Activated gamma-delta T cell (primary cell): ENCODE results near the gene RASL11B.

Experiments used
- DNase-seq: peaks from one replicate; lab custom pipeline; 2025; lab: John Stamatoyannopoulos, UW

The RASL11B gene

GRCh38 chr4:52843351-52843750, 18.8 kb upstream of the RASL11B start:
- DNase-seq = no peak

GRCh38 chr4:52843958-52844357, 18.2 kb upstream of the RASL11B start:
- DNase-seq = no peak

GRCh38 chr4:52844596-52844995, 17.5 kb upstream of the RASL11B start:
- no peak for DNase-seq

GRCh38 chr4:52846502-52846901, 15.6 kb upstream of the RASL11B start:
- no peak for DNase-seq

GRCh38 chr4:52848254-52848653, 13.9 kb upstream of the RASL11B start:
- DNase-seq = no peak

- no peak for DNase-seq
Observed at GRCh38 chr4:52850406-52851124, 11.6 kb upstream of the RASL11B start.

GRCh38 chr4:52852041-52852440, 10.1 kb upstream of the RASL11B start:
- DNase-seq = no peak

GRCh38 chr4:52852711-52853110, 9.4 kb upstream of the RASL11B start:
- no peak for DNase-seq

GRCh38 chr4:52853351-52853750, 8.8 kb upstream of the RASL11B start:
- no peak for DNase-seq

GRCh38 chr4:52856801-52857200, 5.3 kb upstream of the RASL11B start:
- DNase-seq = no peak

- no peak for DNase-seq
Observed at GRCh38 chr4:52860361-52860760, 1.8 kb upstream of the RASL11B start.

- DNase-seq = no peak
Observed at GRCh38 chr4:52861171-52861823, 820 bp upstream of the RASL11B start.

- DNase-seq = no peak
Observed at GRCh38 chr4:52862639-52863161, 583 bp downstream of the RASL11B start.

- DNase-seq = no peak
Observed at GRCh38 chr4:52863324-52863723, 1.2 kb downstream of the RASL11B start.

- no peak for DNase-seq
Observed at GRCh38 chr4:52864793-52865192, 2.7 kb downstream of the RASL11B start.

- DNase-seq = no peak
Observed at GRCh38 chr4:52865300-52865699, 3.2 kb downstream of the RASL11B start.

GRCh38 chr4:52866734-52867133, 4.6 kb downstream of the RASL11B start:
- DNase-seq = no peak

GRCh38 chr4:52867163-52867562, 5.0 kb downstream of the RASL11B start:
- no peak for DNase-seq

GRCh38 chr4:52868133-52868532, 6.0 kb downstream of the RASL11B start:
- no peak for DNase-seq

GRCh38 chr4:52869196-52869595, 7.1 kb downstream of the RASL11B start:
- no peak for DNase-seq

GRCh38 chr4:52869656-52870055, 7.5 kb downstream of the RASL11B start:
- no peak for DNase-seq

GRCh38 chr4:52870225-52870624, 8.1 kb downstream of the RASL11B start:
- DNase-seq = no peak

GRCh38 chr4:52873191-52873590, 11.1 kb downstream of the RASL11B start:
- no peak for DNase-seq
